Duodenal mucosa (tissue), 2 donors: ENCODE results near the gene ZFYVE1.
"Not testable (repeated sequence)": the region's sequence is repeated elsewhere in the genome, so short reads cannot be mapped to it uniquely, and the experiment has no call there.

ENCODE experiments used
- H3K27ac ChIP-seq: one replicate; pipeline ENCODE4 v1.7.0; 2013; ENCODE audit warnings: low read depth, low read length
- H3K27me3 ChIP-seq, 2 donors: one replicate each; pipeline ENCODE4 v1.7.0; 2013; ENCODE audit warnings: low read length in 2 of 2, control low read depth in 1 of 2; ENCODE audit not compliant: insufficient read depth in 2 of 2, control insufficient read depth in 1 of 2
- H3K36me3 ChIP-seq, 2 donors: one replicate each; pipeline ENCODE4 v1.7.0; 2013; ENCODE audit warnings: low read length in 2 of 2, control low read depth in 1 of 2; ENCODE audit not compliant: insufficient read depth in 2 of 2, control insufficient read depth in 1 of 2
- H3K4me1 ChIP-seq, 2 donors: one replicate each; pipeline ENCODE4 v1.7.0; 2013; ENCODE audit warnings: low read length in 2 of 2, control low read depth in 1 of 2; ENCODE audit not compliant: insufficient read depth in 2 of 2, control insufficient read depth in 1 of 2
- H3K4me3 ChIP-seq, 2 donors: one replicate each; pipeline ENCODE4 v1.7.0; 2013; ENCODE audit warnings: low read length in 2 of 2, low read depth in 1 of 2
- H3K9ac ChIP-seq, 2 donors: one replicate each; pipeline ENCODE4 v1.7.0; 2013; ENCODE audit warnings: low read length in 2 of 2, low read depth in 1 of 2
- H3K9me3 ChIP-seq, 2 donors: one replicate each; pipeline ENCODE4 v1.7.0; 2013; ENCODE audit warnings: low read length in 2 of 2, control low read depth in 1 of 2; ENCODE audit not compliant: control insufficient read depth in 1 of 2

Gene ZFYVE1

DNA sequence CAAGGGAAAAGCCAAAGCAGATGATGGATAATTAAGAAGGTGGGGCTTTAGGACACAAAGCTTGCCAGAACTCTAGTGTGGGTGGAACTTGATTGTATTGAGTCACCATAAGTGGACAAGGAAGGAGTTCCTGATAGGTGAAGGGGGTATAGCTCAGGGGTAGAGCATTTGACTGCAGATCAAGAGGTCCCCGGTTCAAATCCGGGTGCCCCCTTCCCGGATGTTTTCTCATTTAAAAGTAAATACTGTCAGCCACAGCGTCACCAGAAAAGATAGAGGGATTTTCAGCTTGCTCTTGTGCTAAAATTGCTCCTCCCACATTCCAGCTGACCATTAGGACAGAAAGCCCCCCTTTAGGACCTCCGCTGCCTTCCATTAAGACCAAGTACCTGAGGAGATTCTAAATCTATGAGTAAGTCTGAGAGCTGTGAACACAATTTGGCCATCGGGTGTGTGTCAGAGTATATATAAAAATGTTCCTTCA is 64.0 kb downstream of the ZFYVE1 start:
- no peak overlapping the region for H3K9ac ChIP-seq
- peaks cover 0 to 37% of the 10 kb centered on the region in 2 donors for H3K36me3 ChIP-seq
- no peaks in the 10 kb centered on the region for H3K27me3 ChIP-seq
- no peak overlapping the region for H3K27ac ChIP-seq
- H3K4me1 ChIP-seq: no peaks in the 10 kb centered on the region
- H3K9me3 ChIP-seq: no peaks in the 10 kb centered on the region
- no peak overlapping the region for H3K4me3 ChIP-seq

DNA sequence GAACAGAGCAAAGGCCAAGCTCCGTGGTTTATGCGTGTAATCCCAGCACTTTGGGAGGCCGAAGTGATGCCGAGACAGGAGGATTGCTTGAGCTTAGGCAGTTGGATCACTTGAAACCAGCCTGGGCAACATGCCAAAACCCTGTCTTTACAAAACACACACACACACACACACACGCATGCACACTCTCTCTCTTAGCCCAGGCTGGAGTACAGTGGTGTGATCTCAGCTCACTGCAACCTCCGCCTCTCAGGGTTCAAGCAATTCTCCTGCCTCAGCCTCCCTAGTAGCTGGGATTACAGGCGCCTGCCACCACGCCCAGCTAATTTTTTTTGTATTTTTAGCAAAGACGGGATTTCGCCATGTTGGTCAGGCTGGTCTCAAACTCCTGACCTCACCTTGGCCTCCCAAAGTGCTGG is 64.6 kb downstream of the ZFYVE1 start:
- H3K36me3 ChIP-seq: peaks cover 0 to 36% of the 10 kb centered on the region in 2 donors
- H3K4me1 ChIP-seq, H3K27me3 ChIP-seq, H3K27ac ChIP-seq, H3K9ac ChIP-seq, H3K9me3 ChIP-seq, H3K4me3 ChIP-seq: not testable (repeated sequence)

DNA sequence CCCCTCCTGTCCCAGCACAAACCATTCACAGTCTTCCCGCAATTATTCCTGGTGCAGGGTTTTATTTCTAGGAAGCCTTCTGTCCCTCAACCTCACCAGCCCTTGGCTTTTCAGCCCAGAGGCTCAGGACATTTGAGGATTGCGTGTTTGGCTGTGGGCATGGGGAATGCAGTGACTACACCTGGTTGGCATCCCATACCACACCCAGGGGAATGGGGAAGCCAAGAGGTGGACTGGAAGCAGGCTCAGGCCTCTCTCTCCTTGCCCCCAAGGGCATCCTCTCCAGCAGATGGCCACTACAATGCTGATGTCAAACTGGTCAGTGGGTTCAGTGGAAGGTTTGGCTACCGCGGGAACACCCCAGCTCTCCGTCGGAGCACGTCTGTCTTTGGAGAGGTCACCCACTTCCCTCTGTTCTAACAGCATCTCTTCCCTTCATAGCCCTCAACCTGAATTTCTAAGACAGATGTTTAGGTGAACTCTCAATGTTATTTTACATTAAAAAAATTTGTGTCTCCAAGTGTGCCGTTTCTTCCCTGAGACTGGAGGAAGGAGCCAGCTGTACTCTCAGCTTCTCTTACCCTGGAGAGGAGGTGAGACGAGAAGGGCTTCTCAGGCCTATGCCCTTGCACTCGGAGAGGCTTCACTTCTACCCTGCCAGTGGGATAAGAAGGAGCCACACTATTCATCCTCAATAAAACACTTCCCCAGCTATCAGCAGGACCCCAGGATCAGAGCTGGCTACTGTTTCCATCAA is 65.1 kb downstream of the ZFYVE1 start:
- Histone ChIP-seq H3K4me1 (no peaks in the 10 kb centered on the region), H3K36me3 (peaks cover 0 to 31% of the 10 kb centered on the region in 2 donors), H3K27me3 (no peaks in the 10 kb centered on the region), H3K9ac (no peak overlapping the region), H3K27ac (no peak overlapping the region), H3K4me3 (no peak overlapping the region), H3K9me3 (no peaks in the 10 kb centered on the region)

DNA sequence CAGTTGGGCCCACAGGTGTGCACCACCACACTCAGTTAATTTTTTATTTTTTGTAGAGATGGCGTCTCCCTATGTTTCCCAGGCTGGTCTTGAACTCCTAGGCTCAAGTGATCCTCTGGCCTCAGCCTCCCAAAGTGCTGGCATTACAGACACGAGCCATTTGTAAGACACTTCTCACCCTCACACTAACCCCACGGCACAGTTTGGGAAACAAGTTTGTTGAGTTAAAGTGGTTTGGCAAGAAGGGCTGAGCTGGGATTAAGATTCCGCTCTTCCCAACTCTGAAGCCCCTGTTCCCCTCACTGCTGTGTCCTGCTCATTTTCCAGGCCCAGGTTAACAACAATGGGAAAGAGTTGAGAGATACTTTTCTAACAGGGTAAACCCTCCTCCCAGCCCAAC is 65.9 kb downstream of the ZFYVE1 start:
- not testable (repeated sequence) for H3K9ac ChIP-seq, H3K9me3 ChIP-seq, H3K4me3 ChIP-seq, H3K27me3 ChIP-seq, H3K27ac ChIP-seq, H3K4me1 ChIP-seq
- peaks cover 0 to 39% of the 10 kb centered on the region in 2 donors for H3K36me3 ChIP-seq

DNA sequence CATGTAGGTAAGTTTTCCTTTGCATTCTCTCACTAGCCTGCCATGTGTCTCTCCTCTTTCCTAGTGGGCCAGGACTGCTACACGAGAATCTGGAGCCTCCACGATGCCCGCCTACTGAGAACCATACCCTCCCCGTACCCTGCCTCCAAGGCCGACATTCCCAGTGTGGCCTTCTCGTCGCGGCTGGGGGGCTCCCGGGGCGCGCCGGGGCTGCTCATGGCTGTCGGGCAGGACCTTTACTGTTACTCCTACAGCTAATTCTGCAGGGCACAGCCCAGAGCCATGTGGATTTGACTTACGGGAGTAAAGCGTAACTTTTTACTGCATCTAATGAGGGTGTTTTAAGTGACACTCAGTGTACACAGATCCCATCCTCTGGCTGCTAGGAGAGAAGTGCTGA is 68.4 kb downstream of the ZFYVE1 start:
- H3K4me1 ChIP-seq: no peaks in the 10 kb centered on the region
- H3K36me3 ChIP-seq: peaks cover 5 to 53% of the 10 kb centered on the region in 2 donors

DNA sequence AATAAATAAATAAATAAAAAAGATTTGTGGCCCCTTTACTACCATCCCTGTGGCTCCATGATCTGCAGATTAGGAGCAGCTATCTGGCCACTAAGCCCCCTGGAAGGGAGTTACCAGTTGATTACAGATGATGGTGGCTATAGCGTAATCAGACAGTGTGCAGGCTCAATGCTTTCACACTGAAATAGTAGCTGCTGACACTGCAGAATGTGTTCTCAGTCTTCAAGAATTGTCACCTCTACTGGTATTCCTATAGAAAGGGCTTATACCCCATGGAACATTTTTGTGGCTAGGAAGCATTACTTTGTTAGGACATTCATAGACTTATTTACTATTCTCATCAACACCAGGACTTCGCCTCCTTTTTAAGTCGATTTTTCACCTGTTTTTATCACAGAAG is 69.7 kb downstream of the ZFYVE1 start:
- H3K27me3 ChIP-seq: no peaks in the 10 kb centered on the region
- H3K4me3 ChIP-seq: no peak overlapping the region
- no peaks in the 10 kb centered on the region for H3K4me1 ChIP-seq
- no peaks in the 10 kb centered on the region for H3K9me3 ChIP-seq
- H3K27ac ChIP-seq: no peak overlapping the region
- peaks cover 7 to 53% of the 10 kb centered on the region in 2 donors for H3K36me3 ChIP-seq
- H3K9ac ChIP-seq: no peak overlapping the region

More for the DNA sequence above, 68.4 kb downstream of the ZFYVE1 start:
- H3K27ac ChIP-seq: no peak overlapping the region
- H3K9me3 ChIP-seq: no peaks in the 10 kb centered on the region
- H3K4me3 ChIP-seq: no peak overlapping the region
- H3K27me3 ChIP-seq: no peaks in the 10 kb centered on the region
- H3K9ac ChIP-seq: no peak overlapping the region

DNA sequence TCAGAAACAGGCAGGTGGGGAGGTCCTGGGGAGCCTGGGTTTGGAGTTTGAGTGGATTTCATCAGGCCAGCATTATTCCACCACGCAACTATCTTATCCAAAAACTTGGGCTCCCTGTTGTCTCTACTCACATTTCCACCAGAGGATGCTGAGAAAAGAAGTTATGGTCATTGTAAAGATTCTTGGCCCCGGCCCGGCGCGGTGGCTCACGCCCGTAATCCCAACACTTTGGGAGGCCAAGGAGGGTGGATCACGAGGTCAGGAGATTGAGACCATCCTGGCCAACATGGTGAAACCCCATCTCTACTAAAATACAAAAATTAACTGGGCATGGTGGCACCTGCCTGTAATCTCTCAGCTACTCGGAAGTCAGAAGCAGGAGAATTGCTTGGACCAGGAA is 70.2 kb downstream of the ZFYVE1 start:
- not testable (repeated sequence) for H3K27me3 ChIP-seq, H3K27ac ChIP-seq, H3K4me1 ChIP-seq, H3K4me3 ChIP-seq, H3K9ac ChIP-seq, H3K9me3 ChIP-seq
- peaks cover 12 to 52% of the 10 kb centered on the region in 2 donors for H3K36me3 ChIP-seq

DNA sequence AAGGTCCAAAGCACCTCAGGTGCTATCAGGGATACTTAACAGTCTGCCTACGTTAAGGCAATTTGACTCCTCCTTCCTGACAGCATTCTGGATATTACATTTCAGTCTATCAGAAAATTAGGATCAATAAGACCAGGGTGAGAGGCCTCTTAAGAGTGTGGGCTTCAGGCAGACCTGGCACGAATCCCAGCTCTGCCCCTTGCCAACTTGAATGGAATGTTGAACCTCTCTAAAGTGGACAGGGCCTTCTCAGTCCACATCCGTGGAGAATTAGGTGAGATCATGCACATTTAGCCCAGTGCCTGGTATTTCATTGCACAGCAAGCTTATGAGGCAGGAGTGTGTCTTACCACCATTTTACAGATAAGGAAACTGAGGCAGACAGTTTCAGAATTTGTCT is 74.7 kb downstream of the ZFYVE1 start:
- Histone ChIP-seq H3K9ac (no peak overlapping the region), H3K27me3 (no peaks in the 10 kb centered on the region), H3K36me3 (peaks cover 17 to 26% of the 10 kb centered on the region in 2 donors)

DNA sequence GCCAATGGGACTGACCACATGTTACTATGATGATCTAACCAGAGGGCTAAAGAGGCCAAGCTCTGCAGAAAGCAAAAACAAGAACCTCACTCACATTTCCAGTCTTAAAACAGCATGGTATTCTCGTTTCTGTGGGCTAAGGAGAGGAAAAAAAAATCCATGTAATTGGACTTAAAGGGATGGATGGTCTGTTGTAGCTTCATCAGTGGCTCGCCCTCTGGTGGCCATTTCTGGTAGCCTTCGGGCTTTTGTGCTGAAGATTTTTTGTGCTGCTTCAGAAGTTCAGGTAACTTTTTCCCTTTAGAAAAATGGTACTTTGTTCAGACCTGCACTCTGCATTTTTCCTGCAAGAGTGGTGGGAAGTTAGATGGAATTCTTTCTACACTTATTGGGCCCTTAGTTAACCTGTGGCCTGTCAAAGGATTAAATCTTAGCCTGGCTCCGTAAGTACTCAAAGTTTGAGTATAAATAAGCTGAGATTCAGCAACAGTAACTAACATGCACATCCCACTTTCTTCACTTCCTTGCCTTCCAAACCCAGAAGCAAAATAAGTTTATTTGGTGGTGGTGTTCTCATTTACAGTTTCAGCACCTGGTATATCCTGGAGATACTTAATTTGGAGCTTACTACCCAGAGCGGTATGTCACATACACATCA is 78.3 kb downstream of the ZFYVE1 start:
- Histone ChIP-seq H3K9me3 (no peaks in the 10 kb centered on the region), H3K27ac (no peak overlapping the region), H3K9ac (no peak overlapping the region), H3K27me3 (no peaks in the 10 kb centered on the region), H3K4me3 (no peak overlapping the region), H3K4me1 (no peaks in the 10 kb centered on the region), H3K36me3 (peaks cover 19 to 21% of the 10 kb centered on the region in 2 donors)

More for the DNA sequence above, 74.7 kb downstream of the ZFYVE1 start:
- H3K4me1 ChIP-seq: no peaks in the 10 kb centered on the region
- H3K9me3 ChIP-seq: no peaks in the 10 kb centered on the region
- no peak overlapping the region for H3K27ac ChIP-seq
- no peak overlapping the region for H3K4me3 ChIP-seq

DNA sequence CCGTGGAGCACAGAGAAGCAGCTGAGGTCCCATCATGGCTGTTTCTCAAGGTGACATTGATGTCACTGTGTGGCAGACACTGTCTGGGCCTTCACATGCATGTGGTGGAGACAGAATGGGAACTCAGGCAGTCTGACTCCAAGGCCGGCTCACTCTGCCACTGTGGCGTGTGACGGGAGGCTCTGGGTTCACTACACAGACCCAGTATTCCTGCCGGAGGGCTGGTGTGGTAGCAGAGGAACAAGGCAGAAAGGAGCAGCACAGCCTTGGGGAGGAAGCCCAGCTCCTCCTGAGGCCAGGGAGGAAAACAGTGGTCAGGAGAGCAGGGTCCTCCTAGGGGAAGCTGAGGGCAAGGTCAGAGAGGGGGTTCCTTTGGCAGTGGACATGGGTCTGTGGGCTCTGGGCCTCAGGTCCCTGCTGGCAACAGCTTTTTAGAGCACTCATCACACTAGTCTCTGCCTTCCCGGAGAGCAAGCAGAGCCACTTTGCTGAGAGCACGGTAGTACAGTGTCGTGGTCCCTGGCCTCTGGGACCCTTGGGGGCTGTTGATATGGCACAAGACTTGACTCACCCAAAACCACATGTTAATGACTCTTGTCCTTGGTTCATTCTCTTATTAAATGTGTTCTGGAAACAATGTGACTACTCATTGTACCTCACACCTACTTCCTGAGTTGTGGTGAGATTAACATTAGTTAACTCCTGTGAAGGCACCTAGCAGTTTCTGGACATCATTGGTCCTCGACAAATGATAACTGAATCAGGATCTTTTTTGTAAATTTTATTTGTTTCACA is 79.3 kb downstream of the ZFYVE1 start:
- H3K4me1 ChIP-seq: no peaks in the 10 kb centered on the region
- H3K27ac ChIP-seq: no peak overlapping the region
- no peak overlapping the region for H3K4me3 ChIP-seq
- H3K9me3 ChIP-seq: no peaks in the 10 kb centered on the region
- no peak overlapping the region for H3K9ac ChIP-seq
- peaks cover 29 to 32% of the 10 kb centered on the region in 2 donors for H3K36me3 ChIP-seq
- H3K27me3 ChIP-seq: no peaks in the 10 kb centered on the region
